Activated B cell treated with CpG ODN at 0.5 μM for 24 hours (primary cell): ENCODE data around the gene ASF1B. TPM values are rescaled to one million over a fixed set of nuclear protein-coding genes. Genes with fewer than 3 reads are reported as not detected.

Experiments
- ATAC-seq: fragments of 200-7000 bp; cut with Tn5 transposase; one replicate; pipeline ENCODE4 v1.10.0; 2021; ENCODE audit warnings: low read depth, mild to moderate bottlenecking, moderate library complexity
- CTCF ChIA-PET: fragments of 350-600 bp; sonication (Branson Sonifier 250); formaldehyde crosslinking; loops from one replicate; lab custom pipeline; 2021; ENCODE audit warnings: antibody characterized with exemption; lab: Charles Lee
- POLR2A ChIA-PET: fragments of 350-600 bp; sonication (Branson Sonifier 250); formaldehyde crosslinking; loops from one replicate; lab custom pipeline; 2021; ENCODE audit warnings: antibody characterized with exemption; lab: Charles Lee
- DNase-seq: peaks from one replicate; pipeline ENCODE4 v3.0.0; 2022
- H3K27ac Mint-ChIP-seq: one replicate; pipeline ENCODE4 v1.8.0; 2020; ENCODE audit warnings: mixed read lengths
- H3K27me3 Mint-ChIP-seq: one replicate; pipeline ENCODE4 v1.8.0; 2021; ENCODE audit warnings: mixed read lengths
- H3K36me3 Mint-ChIP-seq: one replicate; pipeline ENCODE4 v1.8.0; 2021; ENCODE audit warnings: low read depth, mixed read lengths
- H3K4me1 Mint-ChIP-seq: one replicate; pipeline ENCODE4 v1.8.0; 2021; ENCODE audit warnings: mixed read lengths
- H3K4me3 Mint-ChIP-seq: one replicate; pipeline ENCODE4 v1.8.0; 2020; ENCODE audit warnings: mild to moderate bottlenecking, mixed read lengths
- H3K9me3 Mint-ChIP-seq: one replicate; pipeline ENCODE4 v1.8.0; 2020; ENCODE audit warnings: mixed read lengths
- intact Hi-C: fragments of 100-400 bp; cut with micrococcal nuclease; formaldehyde crosslinking; loops from one replicate; pipeline ENCODE4 v1.15.1; 2024
- total RNA-seq: library from RNA; stranded (reverse); gene quantifications from 2 replicates; pipeline ENCODE4 v1.2.3, GENCODE V29; 2022
- TF ChIP-seq, protein P1 (sequence below): fragments of 200-600 bp; IDR thresholded peaks from one replicate; pipeline ENCODE4 v1.8.0; 2022; ENCODE audit warnings: antibody characterized with exemption, mild to moderate bottlenecking

Gene ASF1B
- total RNA-seq, 1 donor from 2014 or later = 3.7 TPM

DNA sequence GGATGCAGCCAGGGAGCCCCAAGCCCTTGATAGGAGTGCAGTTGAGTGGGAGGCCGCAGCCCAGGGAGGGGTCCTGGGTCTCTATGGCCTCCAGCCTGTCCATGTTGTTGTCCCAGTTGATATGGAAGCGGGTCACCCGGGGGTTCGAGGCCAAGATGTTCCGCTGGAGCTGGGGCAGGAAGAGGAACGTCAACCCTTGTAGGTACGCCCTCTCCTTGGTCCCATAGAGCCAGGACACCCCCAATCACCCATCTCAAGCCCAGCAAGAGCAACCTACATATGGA lies 15.9 kb downstream of the ASF1B start:
- POLR2A ChIA-PET = interaction anchor here (1.1 kb wide), 1 partner anchor 16 kb away, joined by 5 read pairs; the partner anchor contains the start of gene ASF1B
- no peak overlapping the region for H3K27ac Mint-ChIP-seq

DNA sequence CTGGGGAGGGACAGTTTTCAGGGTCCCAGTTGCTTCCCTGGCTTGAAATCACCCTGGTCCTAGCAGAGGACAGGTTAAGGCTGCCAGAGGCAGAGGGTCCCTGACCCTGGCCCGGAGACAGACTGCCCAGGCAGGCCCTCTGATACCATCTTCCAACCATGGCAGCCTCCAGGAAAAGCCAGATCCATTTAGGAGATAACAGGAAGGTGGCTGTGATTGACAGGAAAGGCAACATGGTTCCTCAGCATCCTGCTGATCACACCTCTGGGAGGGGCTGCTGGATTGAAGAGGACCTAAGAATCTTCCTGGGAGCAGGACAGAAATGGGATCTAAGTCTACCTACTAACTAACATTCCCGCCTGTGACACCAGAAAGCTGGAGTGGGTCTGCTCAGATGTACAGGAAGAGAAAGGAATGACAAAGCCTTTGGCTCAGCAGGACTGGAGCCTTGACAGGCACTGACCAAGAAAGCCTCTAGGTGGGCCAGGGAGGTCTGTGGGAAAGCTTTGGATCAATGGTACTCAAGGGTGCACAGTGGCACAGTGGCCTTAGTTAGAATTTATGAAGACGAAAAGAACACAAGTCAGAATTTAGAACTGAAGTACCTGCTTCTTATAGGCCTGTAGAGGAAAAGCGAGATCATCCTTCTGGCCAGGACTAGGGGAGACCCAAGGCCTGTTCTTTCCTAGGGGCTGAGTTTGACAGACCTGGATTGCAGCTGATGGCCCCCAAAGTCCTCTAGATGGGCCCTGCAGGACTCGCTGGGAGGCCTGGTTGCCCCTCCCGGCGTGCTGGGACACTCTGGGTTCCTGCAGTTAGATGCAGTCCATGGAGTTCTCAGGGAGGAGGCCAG lies 16.5 kb downstream of the ASF1B start:
- TF ChIP-seq, protein P1, sequence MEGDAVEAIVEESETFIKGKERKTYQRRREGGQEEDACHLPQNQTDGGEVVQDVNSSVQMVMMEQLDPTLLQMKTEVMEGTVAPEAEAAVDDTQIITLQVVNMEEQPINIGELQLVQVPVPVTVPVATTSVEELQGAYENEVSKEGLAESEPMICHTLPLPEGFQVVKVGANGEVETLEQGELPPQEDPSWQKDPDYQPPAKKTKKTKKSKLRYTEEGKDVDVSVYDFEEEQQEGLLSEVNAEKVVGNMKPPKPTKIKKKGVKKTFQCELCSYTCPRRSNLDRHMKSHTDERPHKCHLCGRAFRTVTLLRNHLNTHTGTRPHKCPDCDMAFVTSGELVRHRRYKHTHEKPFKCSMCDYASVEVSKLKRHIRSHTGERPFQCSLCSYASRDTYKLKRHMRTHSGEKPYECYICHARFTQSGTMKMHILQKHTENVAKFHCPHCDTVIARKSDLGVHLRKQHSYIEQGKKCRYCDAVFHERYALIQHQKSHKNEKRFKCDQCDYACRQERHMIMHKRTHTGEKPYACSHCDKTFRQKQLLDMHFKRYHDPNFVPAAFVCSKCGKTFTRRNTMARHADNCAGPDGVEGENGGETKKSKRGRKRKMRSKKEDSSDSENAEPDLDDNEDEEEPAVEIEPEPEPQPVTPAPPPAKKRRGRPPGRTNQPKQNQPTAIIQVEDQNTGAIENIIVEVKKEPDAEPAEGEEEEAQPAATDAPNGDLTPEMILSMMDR = no peak
- DNase-seq = no peak
- Mint-ChIP-seq H3K27ac (no peak overlapping the region), H3K9me3 (no peaks in the 10 kb centered on the region), H3K36me3 (peaks cover 1% of the 10 kb centered on the region), H3K27me3 (no peaks in the 10 kb centered on the region), H3K4me1 (peaks cover 32% of the 10 kb centered on the region), H3K4me3 (no peak overlapping the region)
- POLR2A ChIA-PET = no interaction called here
- CTCF ChIA-PET = no interaction called here
- intact Hi-C loops = loop anchor here (10.0 kb wide), 1 partner anchor 325 kb away; the partner anchor contains the start of gene ZSWIM4
- ATAC-seq = no peak

More for the DNA sequence above, 15.9 kb downstream of the ASF1B start:
- ATAC-seq (no peak), DNase-seq (no peak)
- Mint-ChIP-seq H3K27me3 (no peaks in the 10 kb centered on the region), H3K4me1 (peaks cover 26% of the 10 kb centered on the region), H3K36me3 (peaks cover 1% of the 10 kb centered on the region), H3K9me3 (no peaks in the 10 kb centered on the region), H3K4me3 (no peak overlapping the region)
- intact Hi-C loops = no loop called here
- CTCF ChIA-PET = no interaction called here
- TF ChIP-seq, protein P1 = no peak

DNA sequence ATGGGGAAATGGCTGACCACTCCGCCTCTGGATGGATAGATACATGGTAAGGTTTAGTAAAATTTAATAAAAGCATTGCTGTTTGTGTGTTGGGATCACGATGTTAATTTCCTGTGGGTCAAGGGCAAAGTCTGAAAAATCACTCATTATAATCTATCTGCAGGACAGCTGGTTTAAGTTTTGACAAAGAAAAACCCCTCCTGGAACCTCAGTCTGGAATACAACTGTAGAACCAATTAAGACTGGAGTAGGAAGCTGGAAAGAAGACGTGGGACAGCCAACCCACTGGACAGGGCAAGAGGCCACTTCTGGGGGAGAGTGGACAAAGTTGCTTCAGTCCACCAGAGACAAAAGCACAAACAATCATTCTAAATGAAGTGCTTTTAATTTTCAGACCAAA lies 17.2 kb downstream of the ASF1B start:
- TF ChIP-seq, protein P1 = no peak
- no peaks in the 10 kb centered on the region for H3K9me3 Mint-ChIP-seq
- intact Hi-C loops = loop anchor here (10.0 kb wide), 1 partner anchor 324 kb away; the partner anchor contains the start of gene ZSWIM4
- CTCF ChIA-PET = no interaction called here
- no peak for DNase-seq
- no peaks in the 10 kb centered on the region for H3K27me3 Mint-ChIP-seq
- peak overlapping the region; percentile 85 for H3K4me3 Mint-ChIP-seq
- peak overlapping the region; percentile 68 for H3K27ac Mint-ChIP-seq
- POLR2A ChIA-PET = no interaction called here
- no peak for ATAC-seq
- peaks cover 38% of the 10 kb centered on the region for H3K4me1 Mint-ChIP-seq
- H3K36me3 Mint-ChIP-seq = peaks cover 1% of the 10 kb centered on the region

DNA sequence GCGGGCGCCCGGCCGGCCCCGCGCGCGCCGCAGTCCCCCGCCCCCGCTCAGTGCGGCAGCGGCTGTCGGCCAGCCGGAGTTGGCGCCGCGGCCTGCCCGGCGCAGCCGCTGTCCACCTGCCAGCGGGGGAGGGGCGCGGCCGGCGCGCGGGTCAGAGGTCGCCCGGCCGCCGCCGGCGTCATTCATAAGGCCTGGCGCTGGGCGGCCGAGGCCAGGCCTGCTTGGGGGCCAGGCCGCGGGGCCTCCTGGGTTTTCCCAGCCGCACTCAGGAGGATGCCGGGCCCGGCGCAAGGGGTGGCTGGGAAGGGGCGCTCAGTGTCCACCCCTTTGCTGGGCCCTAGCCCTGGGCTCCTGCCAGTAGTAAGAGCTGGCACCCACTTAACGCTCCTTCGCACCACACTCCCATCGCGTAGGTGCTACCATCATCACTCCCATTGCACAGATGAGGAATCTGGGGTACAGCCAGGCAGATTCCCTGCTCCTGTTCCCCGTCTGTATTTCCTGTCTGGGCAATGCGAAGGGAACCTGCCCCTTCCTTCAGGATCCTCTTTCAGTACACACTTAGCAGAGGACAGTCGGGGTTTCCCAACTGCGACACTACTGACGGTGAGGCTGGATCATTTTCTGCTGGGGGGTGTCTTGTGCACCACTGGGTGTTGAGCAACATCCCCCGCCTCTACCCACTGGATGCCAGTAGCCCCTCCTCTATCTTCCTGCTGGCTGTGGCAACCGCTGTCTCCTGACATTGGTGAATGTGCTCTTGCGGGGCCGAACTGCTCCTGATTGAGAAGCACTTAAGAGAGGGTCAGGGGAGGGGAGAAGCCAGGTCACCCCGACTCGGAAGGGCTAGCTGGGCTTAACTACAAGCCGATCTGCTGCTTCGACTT lies 18.0 kb downstream of the ASF1B start:
- Mint-ChIP-seq H3K4me1 (peaks cover 42% of the 10 kb centered on the region), H3K36me3 (peaks cover 1% of the 10 kb centered on the region), H3K9me3 (no peaks in the 10 kb centered on the region), H3K27ac (peak overlapping the region; percentile 68), H3K27me3 (no peaks in the 10 kb centered on the region), H3K4me3 (peak overlapping the region; percentile 85)
- ChIA-PET POLR2A (interaction anchor here (0.6 to 2.0 kb wide), 11 partner anchors 18 to 966 kb away, joined by 3 to 8 read pairs (median 5); partner anchors contain the start of gene ASF1B), CTCF (interaction anchor here (1.1 kb wide), 1 partner anchor 18 kb away, joined by 4 read pairs; the partner anchor contains the start of gene ASF1B)
- TF ChIP-seq, protein P1 = no peak
- DNase-seq (peak; percentile 25), ATAC-seq (no peak)
- intact Hi-C loops = loop anchor here (10.0 kb wide), 1 partner anchor 324 kb away; the partner anchor contains the start of gene ZSWIM4
